HG02973 (cell line): Measurements from ENCODE around the gene ATXN10.
"Not testable (repeated sequence)": the region's sequence is repeated elsewhere in the genome, so short reads cannot be mapped to it uniquely, and the experiment has no call there.

ENCODE experiments used
- ATAC-seq: cut with Tn5 transposase; IDR thresholded peaks from one replicate; pipeline ENCODE4 v1.9.1; 2021; ENCODE audit warnings: moderate library complexity; ENCODE audit not compliant: unreplicated experiment

Gene ATXN10

GRCh38 chr22:45640941-45641621 is 30.6 kb upstream of the ATXN10 start:
- ATAC-seq: no peak

DNA sequence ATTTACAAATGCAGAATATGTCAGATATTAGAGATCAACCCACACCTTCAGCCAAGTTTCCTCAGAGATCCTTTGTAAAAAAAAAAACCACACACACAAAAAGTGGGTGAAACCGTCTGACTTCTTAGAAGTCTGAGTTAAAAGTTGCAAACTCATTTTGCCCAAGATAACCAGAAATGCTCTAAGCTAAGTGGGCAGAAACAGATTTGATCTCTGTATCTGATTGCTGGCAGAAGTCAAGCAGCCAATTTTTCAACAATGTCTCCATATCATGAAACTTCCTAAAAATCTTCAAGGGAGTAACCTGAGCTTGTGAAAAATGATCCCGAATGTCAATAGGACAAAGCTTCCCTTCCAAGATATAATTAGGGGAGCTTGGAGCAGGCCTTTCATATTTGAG is 28.6 kb upstream of the ATXN10 start:
- ATAC-seq: no peak

GRCh38 chr22:45644714-45645113 is 26.9 kb upstream of the ATXN10 start:
- ATAC-seq: no peak

- no peak for ATAC-seq
Observed at GRCh38 chr22:45645150-45645525, 26.5 kb upstream of the ATXN10 start.

DNA sequence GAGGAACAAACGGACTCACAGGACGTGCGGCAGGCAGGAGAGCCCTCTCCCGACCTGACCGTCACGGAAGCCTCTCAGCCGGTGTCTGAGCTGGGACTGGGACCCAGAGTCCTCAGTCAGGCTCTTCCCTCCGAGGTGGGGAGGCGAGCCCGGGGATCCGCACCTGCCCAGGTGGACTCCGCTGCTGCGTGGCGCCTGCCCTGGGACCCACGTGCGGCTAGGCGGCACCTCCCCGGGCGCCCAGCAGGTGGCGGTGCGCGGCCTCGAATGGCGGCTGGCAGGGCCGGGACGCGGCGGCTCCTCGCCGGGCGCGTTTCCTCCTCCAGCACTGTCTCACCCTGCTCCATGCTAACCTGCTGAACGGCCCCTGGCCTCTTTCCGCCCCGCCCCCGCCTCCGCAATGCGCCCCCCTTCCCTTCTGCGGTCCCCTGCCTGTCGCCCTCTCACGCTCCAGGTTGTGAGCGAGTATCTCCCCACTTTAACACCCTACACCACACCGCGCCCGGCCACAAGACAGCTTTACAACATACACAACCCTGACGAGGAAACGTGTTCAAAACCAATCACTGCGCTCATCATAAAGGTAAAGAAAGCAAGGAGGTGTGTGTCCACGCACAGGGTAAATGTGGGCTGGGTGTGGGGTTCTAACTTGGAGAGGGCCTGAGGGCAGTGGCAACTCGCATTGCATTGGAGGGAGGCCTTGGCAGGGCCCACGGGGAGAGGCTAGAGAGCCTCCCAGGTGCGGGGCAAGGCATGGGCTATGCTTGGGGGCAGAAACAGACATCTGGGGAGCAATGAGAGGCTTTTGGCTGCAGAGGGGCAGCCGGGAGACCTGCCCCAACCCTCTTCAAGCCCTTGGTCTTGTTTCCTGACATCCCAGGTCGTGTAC is 25.9 kb upstream of the ATXN10 start:
- ATAC-seq: no peak

GRCh38 chr22:45647532-45648225 is 24.0 kb upstream of the ATXN10 start:
- ATAC-seq: no peak

GRCh38 chr22:45648301-45649117 is 23.1 kb upstream of the ATXN10 start:
- ATAC-seq: no peak

GRCh38 chr22:45649809-45650208 is 21.8 kb upstream of the ATXN10 start:
- ATAC-seq: no peak

DNA sequence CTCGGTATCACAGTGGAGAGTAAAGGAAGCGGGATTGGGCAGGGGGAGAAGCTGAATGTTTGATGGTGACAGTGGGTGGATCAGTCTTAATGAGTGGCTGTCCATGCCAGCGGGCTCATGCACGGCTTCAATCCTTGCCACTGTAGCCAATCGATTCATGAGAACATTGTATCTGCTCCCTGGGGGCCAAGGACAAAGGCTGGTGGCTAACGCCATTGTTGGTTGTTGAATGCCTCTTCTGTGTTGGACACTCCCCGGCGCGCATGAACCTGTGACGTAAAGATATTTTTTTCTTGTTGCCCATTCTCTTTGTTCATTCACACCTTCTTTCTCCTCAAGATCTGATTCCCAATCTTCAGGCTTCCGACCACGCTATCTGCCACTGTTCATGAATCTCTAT is 20.9 kb upstream of the ATXN10 start:
- ATAC-seq: no peak

- ATAC-seq: no peak
Observed at GRCh38 chr22:45651931-45652528, 19.6 kb upstream of the ATXN10 start.

- no peak for ATAC-seq
Observed at GRCh38 chr22:45656577-45656976, 15.1 kb upstream of the ATXN10 start.

- ATAC-seq: no peak
Observed at GRCh38 chr22:45657701-45658100, 13.9 kb upstream of the ATXN10 start.

GRCh38 chr22:45664136-45664646 is 7.4 kb upstream of the ATXN10 start:
- no peak for ATAC-seq

DNA sequence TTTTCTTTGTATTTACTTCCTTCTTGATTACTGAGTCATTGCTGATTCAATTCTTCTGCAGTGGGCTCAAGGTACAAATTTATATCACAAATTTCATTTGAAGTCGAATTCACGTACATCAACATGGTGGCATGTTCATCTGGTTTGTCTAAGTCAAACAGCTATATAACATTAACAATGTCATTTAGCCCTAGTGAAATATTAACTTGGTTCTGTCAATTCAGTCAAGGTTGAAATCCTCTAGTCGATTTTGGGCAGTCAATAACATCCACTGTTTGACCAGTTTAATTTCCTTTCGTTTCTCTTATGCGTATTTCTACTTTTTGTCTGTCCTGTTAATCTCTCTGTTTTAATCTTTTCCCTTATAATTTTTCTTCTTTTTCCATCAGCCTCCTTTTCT is 4.1 kb upstream of the ATXN10 start:
- ATAC-seq: no peak

DNA sequence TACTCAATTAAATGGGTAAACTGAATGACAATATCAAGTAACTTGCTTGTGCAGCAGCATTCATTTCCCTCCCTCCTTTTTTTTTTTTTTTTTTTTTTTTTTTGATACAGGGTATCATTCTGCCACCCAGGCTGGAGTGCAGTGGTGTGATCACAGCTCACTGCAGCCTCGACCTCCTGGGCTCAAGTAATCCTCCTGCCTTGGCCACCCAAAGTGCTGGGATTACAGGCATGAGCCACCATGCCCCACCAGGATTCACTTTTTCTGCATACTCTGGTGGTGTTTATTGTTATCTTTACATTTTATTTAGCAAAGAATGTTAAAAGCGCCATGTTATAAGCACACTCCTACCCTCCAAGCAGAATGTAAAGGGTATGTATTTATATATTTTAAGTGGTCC is 1.3 kb upstream of the ATXN10 start:
- not testable (repeated sequence) for ATAC-seq

DNA sequence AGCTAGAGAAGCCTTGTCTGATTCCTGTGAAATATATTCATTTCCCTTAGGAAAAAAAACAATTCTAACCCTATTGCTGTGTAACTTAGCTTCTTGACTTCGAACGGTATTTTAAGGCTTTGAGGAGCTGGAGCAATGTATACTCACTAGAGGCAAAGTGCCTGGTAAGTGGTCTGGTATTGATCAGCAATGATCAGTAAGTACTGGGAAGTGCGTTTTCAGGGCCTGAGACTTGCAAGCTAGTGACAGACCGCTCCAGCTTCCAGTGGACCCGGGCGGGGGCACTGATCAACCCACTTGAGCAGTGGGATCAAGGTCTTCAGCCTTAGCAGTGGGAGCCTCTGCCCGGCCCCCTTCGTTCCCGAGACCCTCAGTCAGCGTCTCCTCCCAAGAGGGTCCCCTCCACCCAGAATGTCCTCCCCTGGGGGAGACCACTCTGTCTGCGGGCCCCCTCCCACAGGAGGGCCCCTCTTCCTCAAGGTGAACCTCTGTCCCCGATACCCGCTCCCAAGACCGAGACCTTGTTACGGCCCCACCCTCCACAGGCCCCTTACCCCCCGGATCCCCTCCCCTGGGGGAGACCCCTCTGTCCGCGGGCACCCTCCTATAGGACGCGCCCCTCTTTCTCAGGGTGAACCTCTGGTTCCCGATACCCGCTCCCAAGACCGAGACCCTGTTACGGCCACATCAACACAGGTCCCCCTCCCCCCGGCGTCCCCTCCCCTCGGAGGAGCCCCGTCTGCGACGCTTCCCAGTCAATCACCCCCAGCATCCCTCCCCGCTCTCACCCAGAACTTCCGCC is 452 bp upstream of the ATXN10 start:
- no peak for ATAC-seq

GRCh38 chr22:45672564-45673481 is 1.2 kb downstream of the ATXN10 start:
- ATAC-seq: no peak

DNA sequence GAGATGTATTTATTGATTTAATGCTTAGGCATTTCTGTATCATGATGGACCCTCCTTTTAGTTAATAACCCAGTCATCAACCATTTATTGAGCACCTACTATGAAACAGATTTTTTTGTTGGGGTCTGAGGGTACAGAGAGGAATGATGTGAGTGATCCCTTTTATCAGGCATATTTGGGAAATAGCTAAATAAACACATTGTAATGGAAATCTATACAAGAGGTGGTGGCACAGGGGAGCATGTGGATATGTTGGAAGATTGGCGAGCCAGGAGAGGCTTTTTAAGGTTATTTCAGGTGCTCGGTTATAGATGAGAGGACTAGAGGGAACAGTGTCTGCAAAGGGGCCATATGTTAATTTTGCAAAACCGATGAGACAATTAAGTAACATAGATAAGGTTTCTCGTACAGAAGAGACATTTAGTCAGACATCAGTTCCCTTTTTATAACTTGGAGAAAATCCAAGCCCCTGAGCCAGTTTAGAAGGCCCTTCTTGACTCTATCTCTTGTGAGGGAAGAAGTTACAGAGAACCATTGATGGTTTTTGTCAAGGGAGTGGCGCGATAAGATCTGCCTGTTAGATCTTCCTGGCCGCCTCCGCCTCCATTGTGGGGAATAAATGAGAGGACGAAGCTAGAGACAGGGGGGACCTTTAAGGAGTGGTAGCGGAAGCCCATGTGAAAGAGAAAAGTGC is 2.0 kb downstream of the ATXN10 start:
- ATAC-seq: no peak
